Uterus (tissue), 2 donors: Measurements from ENCODE around the gene TOMM70.

Experiments used
- CTCF ChIP-seq, 4 experiments: fragments of 200-600 bp in 2 of 4; fragments of 450-650 bp in 2 of 4; sonication (generic) in 2 of 4; IDR thresholded peaks; one replicate each; pipeline ENCODE4 v1.5.1; 2016 to 2019; ENCODE audit warnings: antibody characterized with exemption in 4 of 4, mild to moderate bottlenecking in 2 of 4, moderate library complexity in 1 of 4
- POLR2A ChIP-seq, 2 donors: fragments of 450-650 bp; IDR thresholded peaks; one replicate each; pipeline ENCODE4 v1.6.1; 2016; ENCODE audit warnings: antibody characterized with exemption in 2 of 2, mild to moderate bottlenecking in 1 of 2, moderate library complexity in 1 of 2

- no peak for TF ChIP-seq CTCF (IDR thresholded peaks at IDR 0.05)
- TF ChIP-seq POLR2A (IDR thresholded peaks at IDR 0.05), result no peak
Measured at GRCh38 chr3:100396967-100397366, 3.9 kb downstream of the TOMM70 start.
